D721Med (cell line): Measurements from ENCODE around the gene BABAM1.

Source experiments
- DNase-seq: peaks from one replicate; pipeline ENCODE4 v3.0.0; 2011; ENCODE audit warnings: low spot score; ENCODE audit not compliant: insufficient read length
- FAIRE-seq: peaks from 2 replicates; lab custom pipeline; 2011; peaks lifted over from hg19 to GRCh38; lab: Jason Lieb, UNC
- CTCF ChIP-seq: IDR thresholded peaks from 2 replicates; pipeline ENCODE4 v1.5.1; 2012; ENCODE audit warnings: mild to moderate bottlenecking, control low read depth; ENCODE audit not compliant: insufficient read depth; ENCODE audit errors: missing control alignments

Gene BABAM1

GRCh38 chr19:17237747-17238706, 29.2 kb upstream of the BABAM1 start:
- no peak for DNase-seq
- no peak for TF ChIP-seq CTCF
- no peak for FAIRE-seq

DNA sequence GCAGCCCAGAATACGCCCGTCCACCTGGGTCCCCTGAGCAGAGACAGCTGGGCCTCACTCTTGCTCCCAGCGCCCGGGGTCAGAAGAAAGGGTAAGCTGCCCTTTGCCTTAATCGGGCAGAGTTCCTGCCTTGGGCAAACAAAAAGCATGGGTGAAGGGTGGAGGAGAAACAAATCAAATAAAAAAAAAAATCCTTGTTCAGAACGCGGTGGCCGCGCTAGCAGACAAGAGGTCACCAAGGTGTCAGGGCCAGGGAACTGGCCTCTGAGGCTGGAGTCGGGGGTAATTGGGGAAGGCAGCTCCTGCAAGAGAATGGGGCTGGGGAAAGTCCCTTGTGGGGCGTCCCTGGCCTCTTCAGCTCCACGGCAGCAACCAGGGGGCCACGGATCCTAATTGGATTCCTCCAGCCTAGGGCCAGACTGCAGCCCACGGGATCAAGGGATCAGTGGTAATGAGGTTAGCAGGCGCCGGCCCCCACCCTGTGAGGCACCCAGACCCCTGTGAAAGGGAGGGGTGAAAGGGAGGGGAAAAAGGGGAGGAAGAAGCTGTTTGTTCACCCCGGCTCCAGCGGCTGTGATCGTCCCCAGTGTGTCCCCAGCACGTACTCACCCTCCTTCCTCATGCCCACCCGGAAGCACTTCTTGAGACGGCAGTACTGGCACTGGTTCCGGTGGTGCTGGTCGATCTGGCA, 27.0 kb upstream of the BABAM1 start:
- FAIRE-seq, result no peak
- peak; percentile 83 for DNase-seq
- TF ChIP-seq CTCF, result no peak

GRCh38 chr19:17240826-17241399, 26.3 kb upstream of the BABAM1 start:
- FAIRE-seq (no peak), DNase-seq (no peak)
- TF ChIP-seq CTCF, result no peak

DNA sequence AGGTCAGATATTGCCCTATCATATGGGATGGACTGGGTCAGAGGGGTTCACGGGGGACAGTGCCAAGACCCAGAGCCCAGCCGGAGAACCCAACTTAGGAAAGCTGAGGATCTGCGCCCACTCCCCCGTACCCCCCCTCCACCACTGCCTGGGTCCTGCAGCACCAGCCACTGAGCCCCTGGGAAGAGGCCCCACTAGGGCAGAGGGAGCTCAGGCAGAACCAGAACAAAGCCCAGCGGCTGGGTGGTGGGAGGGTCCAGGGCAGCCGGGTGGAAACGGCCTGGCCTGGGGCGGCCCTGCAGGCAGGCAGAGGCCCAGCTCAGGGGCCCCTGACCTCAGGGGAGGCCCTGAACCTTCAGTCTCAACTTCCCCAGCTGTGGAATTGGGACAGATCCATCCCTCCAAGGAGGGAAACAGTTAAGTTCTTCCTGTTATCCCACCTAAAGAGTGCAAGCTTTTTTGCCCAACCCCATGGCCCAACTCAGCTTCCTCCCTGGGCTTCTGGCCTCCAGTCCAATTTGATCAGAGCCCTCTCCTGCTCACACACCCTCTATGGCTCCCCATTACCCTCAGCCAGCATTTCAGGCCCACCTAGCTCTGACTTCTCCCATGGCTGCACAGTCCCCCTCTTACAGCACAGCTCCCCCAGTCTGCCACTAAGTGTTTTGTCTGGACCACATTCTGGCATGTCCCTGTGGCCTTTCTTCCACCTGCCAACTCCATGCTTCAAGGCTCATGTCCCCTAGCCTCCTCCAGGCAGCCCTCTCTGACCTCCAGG, 24.6 kb upstream of the BABAM1 start:
- TF ChIP-seq CTCF, result no peak
- DNase-seq, result no peak
- FAIRE-seq, result no peak

GRCh38 chr19:17243211-17243829, 23.9 kb upstream of the BABAM1 start:
- TF ChIP-seq CTCF, result no peak
- DNase-seq (no peak), FAIRE-seq (no peak)

GRCh38 chr19:17243830-17244617, 23.2 kb upstream of the BABAM1 start:
- TF ChIP-seq CTCF, result no peak
- DNase-seq (no peak), FAIRE-seq (no peak)
